Measurements from ENCODE around the gene ZCCHC2.

GRCh38 chr18:62566199-62566598, 43.4 kb downstream of the ZCCHC2 start:
- TF ChIP-seq, protein P1, sequence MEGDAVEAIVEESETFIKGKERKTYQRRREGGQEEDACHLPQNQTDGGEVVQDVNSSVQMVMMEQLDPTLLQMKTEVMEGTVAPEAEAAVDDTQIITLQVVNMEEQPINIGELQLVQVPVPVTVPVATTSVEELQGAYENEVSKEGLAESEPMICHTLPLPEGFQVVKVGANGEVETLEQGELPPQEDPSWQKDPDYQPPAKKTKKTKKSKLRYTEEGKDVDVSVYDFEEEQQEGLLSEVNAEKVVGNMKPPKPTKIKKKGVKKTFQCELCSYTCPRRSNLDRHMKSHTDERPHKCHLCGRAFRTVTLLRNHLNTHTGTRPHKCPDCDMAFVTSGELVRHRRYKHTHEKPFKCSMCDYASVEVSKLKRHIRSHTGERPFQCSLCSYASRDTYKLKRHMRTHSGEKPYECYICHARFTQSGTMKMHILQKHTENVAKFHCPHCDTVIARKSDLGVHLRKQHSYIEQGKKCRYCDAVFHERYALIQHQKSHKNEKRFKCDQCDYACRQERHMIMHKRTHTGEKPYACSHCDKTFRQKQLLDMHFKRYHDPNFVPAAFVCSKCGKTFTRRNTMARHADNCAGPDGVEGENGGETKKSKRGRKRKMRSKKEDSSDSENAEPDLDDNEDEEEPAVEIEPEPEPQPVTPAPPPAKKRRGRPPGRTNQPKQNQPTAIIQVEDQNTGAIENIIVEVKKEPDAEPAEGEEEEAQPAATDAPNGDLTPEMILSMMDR (conservative IDR thresholded peaks at IDR 0.05; ENCODE audit: low read depth, low read length): no peak
- TF ChIP-seq RAD21 (IDR thresholded peaks at IDR 0.05; ENCODE audit: low read length) (no peak), POLR2A (IDR thresholded peaks at IDR 0.05; ENCODE audit: low read depth, low read length) (no peak), SMC3 (IDR thresholded peaks at IDR 0.05; ENCODE audit: low read depth, low read length) (no peak)

Measured in IMR-90 (cell line).